ENCODE measurements around the gene MYO18B.

- TF ChIP-seq CTCF (IDR thresholded peaks at IDR 0.05 in 2 of 3, conservative IDR thresholded peaks at IDR 0.05 in 1 of 3; ENCODE audit: borderline replicate concordance in 1 of 3, insufficient read depth in 1 of 3, low read depth in 2 of 3, low read length in 2 of 3) (no peak), SP1 (IDR thresholded peaks at IDR 0.05; ENCODE audit: low read depth) (no peak), SIN3A (IDR thresholded peaks at IDR 0.05; ENCODE audit: low read depth) (no peak)
- TF ChIP-seq, protein P1, sequence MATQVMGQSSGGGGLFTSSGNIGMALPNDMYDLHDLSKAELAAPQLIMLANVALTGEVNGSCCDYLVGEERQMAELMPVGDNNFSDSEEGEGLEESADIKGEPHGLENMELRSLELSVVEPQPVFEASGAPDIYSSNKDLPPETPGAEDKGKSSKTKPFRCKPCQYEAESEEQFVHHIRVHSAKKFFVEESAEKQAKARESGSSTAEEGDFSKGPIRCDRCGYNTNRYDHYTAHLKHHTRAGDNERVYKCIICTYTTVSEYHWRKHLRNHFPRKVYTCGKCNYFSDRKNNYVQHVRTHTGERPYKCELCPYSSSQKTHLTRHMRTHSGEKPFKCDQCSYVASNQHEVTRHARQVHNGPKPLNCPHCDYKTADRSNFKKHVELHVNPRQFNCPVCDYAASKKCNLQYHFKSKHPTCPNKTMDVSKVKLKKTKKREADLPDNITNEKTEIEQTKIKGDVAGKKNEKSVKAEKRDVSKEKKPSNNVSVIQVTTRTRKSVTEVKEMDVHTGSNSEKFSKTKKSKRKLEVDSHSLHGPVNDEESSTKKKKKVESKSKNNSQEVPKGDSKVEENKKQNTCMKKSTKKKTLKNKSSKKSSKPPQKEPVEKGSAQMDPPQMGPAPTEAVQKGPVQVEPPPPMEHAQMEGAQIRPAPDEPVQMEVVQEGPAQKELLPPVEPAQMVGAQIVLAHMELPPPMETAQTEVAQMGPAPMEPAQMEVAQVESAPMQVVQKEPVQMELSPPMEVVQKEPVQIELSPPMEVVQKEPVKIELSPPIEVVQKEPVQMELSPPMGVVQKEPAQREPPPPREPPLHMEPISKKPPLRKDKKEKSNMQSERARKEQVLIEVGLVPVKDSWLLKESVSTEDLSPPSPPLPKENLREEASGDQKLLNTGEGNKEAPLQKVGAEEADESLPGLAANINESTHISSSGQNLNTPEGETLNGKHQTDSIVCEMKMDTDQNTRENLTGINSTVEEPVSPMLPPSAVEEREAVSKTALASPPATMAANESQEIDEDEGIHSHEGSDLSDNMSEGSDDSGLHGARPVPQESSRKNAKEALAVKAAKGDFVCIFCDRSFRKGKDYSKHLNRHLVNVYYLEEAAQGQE (IDR thresholded peaks at IDR 0.05; ENCODE audit: low read depth), result no peak
Measured at GRCh38 chr22:26064048-26064447, 322.1 kb downstream of the MYO18B start.
